Inflammatory macrophage treated with lipopolysaccharide for 1 hour (primary cell): ENCODE data around the gene APOBEC2.
A peak's percentile ranks its signal among the peaks of the same experiment; 100 is the strongest.
"Not testable (repeated sequence)": the region's sequence is repeated elsewhere in the genome, so short reads cannot be mapped to it uniquely, and the experiment has no call there.

Experiments used
- DNase-seq, 2 donors: peaks; one replicate each; pipeline ENCODE4 v3.0.0-alpha.2; 2020 to 2022

The APOBEC2 gene

DNA sequence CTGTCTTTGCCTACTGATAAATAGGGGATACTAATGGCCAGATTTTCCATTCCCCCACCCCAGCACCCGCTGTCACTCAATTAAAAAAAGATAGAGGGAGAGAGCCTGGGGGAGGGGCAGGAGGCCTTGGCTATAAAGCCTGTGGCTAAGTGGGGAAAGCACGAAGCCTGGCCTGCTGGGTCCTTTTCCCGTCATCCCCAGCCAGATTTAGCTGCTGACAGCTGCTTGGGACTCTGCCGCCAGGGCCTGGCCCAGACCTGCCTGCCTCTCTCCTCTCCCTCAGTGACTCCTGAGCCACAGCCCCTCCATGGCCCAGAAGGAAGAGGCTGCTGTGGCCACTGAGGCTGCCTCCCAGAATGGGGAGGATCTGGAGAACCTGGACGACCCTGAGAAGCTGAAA lies at the start of gene APOBEC2:
Gene APOBEC2 (plus strand): TSS at position 162 of the 400 bp plus-strand sequence. CDS start 146 bp downstream, at position 308.
- no peak for DNase-seq

DNA sequence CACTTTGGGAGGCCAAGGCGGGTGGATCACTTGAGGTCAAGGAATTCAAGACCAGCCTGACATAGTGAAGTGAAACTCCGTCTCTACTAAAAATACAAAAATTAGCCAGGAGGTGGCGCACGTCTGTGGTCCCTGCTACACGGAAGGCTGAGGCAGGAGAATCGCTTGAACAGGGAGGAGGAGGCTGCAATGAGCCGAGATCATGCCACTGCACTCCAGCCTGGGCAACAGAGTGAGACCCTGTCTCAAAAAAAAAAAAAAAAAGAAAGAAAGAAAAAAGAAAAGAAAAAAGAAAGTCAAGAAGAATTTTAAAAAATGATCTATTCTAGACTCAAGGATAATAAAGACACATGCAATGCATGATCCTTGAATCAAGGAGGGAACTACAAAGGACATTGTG lies 46.8 kb upstream of the APOBEC2 start:
- peak; percentile 59 to 94 for DNase-seq

DNA sequence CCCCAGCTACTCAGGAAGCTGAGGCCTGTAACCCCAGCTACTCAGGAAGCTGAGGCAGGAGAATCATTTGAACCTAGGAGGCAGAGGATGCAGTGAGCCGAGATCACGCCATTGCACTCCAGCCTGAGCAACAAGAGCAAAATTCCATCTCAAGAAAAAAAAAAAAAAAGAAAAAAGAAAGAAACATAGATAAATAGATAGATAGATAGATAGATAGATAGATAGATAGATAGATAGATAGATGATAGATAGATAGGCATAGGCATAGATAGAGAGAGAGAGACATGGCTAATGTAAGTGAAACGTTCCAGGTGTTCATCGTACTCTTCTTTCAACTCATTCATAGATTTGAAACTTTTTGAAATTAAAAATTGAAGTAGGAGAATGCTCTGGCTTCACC lies 46.0 kb upstream of the APOBEC2 start:
- DNase-seq, result not testable (repeated sequence)

DNA sequence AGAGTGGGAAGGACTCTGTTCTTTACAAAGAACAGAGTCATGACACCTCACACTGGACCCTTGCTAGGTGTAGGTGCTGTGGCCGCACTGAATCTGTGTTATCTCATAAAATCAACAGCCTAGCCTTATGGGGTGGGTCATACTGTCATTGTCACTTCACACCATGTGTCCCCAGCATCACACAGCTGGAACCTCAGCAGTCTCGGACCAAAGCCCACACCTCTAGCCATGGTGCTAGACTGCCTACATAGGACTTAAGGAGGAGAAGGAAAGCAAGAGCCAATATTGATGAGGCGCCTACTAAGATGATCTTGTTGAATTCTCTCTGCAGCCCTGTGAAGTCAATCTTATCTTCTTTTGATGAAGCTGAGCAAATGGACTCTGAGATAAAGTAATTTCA lies 45.0 kb upstream of the APOBEC2 start:
- no peak for DNase-seq

DNA sequence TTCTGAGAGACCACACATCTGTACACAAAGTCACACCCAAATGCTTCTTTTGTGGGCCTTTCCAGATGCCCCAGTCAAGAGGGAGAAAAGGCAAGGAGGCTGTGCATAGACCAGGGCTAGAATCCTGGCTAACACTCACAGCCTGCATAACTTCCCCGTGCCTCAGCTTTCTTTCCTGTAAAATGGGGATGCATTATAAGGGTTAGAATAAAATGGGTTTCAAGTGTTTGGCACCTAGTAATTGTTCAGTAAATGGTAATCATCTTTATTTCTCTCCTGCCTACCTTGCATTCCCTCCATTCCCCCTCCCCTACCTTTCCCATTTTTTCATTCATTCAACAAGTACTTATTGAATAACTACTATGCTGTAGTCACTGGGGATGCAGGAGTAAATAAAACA lies 43.3 kb upstream of the APOBEC2 start:
- no peak for DNase-seq

DNA sequence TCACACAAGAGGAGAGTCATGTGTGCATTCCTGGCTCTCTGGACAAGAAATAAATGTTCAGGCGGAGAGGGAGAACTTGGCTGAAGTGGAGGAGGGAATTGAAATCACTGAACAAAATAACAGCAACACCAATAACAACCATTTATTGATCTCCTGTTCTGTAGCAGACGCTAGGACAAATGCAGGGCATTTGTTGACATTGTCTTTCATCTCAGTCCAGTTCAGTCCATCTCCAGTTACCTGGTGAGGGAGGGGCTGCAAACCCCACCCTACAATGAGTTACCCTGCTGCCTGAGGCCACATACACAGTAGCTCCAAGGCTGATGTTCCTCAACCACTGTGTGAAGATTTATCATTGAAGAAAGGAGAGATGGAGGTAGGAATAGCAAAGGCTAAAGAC lies 41.3 kb upstream of the APOBEC2 start:
- no peak for DNase-seq

DNA sequence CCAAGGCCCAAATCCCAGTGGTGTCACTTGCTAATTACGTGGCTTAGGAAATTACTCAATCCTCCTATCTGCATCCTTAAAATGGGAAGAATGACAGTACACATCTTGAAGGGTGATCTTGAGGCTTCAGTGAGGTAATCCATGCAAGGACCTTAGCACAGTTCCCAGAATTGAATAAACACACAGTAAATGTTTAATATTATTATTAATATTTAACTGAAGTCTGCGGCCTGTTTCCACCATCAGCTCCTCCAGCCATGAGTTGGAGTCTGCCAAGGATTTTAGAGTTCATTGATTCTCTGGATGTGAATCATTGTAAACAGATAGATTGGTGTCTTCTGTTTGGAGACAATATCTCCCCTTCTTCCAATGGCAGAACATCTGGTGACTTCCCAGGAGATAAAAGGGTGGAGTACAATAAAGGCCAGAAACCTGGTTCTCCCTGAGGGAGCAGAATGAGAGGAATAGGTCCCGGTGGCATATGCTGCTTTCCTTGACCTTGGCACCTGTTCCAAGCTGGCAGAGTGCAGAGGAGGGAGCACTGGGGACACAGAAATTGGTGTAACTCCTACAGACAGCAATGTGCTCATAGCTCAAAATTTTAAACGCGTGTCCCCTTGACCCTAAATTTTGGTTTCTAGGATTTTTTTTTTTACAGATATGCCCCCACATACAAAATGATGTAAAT lies 39.4 kb upstream of the APOBEC2 start:
- DNase-seq, result peak in 1 of 2 donors; percentile 25

DNA sequence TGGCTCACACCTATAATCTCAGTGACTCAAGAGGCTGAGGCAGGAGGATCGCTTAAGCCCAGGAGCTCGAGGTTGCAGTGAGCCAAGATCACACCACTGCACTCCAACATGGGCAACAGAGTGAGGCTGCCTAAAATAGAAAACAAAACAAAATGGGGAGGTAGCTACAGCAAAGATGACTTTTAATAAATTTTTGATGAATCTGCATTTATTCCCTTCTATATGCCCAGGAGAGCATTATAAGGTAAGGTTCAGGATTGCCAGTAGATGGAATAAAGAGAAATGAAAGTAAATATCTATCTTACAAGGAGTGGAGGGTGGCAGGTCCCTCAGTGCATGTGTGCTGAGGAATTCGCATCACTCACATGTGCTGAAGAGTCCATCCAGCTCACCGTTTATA lies 38.2 kb upstream of the APOBEC2 start:
- DNase-seq, result no peak

DNA sequence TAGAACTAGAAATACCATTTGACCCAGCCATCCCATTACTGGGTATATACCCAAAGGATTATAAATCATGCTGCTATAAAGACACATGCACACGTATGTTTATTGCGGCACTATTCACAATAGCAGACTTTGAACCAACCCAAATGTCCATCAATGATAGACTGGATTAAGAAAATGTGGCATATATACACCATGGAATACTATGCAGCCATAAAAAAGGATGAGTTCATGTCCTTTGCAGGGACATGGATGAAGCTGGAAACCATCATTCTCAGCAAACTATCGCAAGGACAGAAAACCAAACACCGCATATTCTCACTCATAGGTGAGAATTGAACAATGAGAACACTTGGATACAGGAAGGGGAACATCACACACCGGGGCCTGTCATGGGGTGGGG lies 37.1 kb upstream of the APOBEC2 start:
- DNase-seq, result not testable (repeated sequence)

DNA sequence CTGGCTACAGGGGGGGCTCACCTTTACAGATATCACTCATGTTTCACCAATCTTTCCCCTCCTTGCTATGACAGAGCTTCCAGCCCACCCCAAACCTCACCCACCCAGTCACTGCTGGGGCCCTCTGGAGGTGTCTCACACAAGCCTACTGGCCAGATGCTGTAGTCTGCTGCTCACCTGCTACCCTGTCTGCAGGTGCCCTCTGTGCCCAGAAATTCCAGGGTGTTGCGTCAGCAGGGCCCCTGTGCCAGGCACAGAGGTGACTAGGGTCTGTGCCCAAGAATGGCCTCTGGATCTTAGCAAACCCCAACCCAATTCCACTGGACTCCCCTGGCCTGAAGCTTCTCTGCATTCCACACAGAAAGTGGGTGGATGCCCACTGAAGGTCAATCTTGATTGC lies 35.3 kb upstream of the APOBEC2 start:
- DNase-seq, result no peak

DNA sequence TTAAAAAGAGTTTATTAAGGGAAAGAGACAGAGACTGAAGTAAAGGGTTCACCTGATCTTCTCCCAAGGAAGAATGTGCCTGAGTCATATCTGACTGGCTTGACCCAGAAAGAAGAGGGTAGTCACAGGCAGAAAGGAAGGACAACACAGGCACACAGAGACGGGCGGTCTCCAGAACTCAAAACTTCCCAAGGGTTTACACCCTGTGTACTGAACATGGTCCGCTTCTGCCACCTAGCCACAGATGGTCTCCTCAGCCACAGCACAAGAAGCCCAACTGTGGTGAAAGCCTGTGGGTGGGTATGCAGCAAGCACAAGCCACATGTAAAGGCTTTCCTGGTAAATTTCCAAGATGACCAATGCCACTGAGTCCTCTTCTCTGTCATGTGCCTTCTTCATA lies 31.2 kb upstream of the APOBEC2 start:
- peak in 1 of 2 donors; percentile 11 for DNase-seq

DNA sequence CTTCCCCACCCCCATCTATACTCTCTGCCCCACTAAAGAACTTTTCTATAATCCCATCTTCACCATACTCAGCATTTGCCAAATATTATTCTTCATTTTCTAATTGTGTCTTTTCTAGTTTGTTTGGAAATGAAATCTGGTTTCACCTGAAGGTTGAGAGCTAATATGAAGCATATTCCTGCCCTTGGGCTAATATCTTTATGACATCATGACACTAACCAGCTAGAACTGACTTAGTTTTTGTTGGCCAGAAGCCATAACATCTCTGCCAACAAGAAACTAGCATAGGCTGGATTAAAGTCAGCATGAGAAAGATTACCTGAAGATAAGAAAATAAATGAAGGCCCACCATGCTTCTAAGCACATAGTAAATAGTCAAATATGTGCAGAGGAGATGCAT lies 30.7 kb upstream of the APOBEC2 start:
- DNase-seq, result no peak

DNA sequence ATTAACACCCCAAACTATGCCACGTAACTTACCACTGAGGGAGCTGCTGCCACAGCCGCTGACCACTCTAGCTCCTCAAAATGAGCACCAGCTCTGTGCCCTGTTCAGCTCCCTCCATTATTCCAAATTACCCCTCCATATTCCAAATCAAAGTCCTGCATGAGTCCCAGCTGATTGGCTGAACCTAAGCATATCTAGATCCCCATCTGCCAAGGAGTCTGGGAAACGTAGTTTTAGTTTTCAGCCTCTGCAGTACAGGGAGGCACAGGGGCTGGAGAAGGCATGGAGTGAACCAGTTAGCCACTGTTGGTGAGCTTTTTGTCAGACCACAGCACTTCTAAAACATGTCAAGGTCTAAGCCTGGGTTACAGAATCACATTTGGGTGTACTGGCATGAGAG lies 29.9 kb upstream of the APOBEC2 start:
- no peak for DNase-seq

DNA sequence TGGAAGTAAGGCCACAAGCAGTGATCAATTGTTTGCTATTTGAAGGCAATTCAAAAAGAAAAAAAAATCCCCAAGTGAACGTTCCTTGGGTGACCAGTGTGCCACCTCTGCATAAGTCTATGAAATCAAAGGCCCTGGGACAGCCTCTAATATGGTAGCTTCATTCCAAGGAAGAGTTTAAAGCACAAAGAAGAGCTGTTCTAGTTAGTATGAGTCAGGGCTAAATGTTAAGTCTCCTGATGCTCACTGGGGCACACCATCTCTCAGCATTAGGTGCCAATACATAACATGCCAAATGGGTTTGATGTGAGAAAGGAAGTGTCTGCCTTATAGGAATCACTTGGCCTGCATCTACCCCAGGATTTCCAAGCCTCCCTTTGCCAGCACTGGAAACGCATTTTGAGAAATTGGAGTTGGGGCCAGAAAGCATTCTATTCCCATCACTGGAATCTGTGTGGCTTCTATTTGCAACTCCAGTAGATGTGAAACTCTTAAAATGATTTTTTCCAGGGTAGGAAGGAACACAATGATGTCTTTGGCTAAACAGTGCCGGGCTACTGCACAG lies 27.0 kb upstream of the APOBEC2 start:
- DNase-seq, result no peak

DNA sequence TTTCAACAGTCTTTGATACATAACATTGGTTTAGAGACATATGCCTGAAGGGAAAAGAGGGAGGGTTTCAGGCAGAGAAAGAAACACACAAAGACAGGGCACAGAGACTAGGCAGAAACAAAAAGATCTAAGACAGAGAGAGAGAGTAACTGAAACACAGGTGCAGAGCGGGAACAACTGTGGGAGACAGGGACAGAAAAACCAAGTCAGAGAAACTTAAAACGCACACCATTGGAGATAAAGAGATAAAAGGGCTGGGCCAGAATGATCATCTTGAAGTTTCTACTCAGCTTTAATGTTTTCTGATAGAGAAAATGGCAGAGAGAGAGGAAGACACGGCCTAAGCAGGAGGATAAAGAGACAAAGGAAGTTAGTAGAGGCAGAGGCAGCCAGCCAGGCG lies 25.8 kb upstream of the APOBEC2 start:
- no peak for DNase-seq

DNA sequence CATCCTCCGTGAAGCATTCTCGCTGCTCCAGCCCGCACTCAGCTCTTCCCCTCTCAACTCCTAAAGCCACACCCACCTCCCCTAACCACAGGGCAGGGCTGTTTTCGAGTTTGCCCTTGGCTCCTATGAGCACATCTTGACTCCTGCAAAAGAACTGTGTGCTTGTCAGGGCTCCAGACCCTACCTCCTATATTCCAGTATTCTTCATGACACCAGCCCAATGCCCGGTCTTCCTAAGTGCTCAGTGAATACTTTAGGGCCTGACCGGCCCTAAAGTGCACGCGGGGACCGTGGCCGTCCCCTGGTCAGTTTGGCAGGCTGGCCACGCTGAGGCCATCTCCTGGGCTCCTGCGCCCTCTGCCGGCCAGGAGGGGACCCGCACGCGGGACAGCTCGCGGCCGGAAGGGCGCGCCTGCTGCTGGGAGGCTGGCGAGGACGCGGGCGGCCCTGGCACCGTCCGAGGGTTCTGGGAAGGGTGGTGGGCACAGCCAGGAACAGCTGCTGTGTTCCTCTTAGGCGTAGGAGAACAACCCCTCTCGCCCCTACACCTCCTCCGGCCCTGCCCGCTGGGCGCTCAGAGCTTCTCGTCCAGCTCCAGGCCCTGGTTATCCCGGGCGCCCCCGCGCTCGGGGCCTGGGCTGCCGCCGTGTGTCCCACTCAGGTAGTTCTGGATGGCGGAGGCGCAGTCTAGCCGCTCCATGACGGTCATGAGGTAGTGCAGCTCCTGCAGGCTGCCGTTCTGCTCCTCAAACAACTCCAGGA lies 25.0 kb upstream of the APOBEC2 start:
- DNase-seq, result peak; percentile 46 to 90

DNA sequence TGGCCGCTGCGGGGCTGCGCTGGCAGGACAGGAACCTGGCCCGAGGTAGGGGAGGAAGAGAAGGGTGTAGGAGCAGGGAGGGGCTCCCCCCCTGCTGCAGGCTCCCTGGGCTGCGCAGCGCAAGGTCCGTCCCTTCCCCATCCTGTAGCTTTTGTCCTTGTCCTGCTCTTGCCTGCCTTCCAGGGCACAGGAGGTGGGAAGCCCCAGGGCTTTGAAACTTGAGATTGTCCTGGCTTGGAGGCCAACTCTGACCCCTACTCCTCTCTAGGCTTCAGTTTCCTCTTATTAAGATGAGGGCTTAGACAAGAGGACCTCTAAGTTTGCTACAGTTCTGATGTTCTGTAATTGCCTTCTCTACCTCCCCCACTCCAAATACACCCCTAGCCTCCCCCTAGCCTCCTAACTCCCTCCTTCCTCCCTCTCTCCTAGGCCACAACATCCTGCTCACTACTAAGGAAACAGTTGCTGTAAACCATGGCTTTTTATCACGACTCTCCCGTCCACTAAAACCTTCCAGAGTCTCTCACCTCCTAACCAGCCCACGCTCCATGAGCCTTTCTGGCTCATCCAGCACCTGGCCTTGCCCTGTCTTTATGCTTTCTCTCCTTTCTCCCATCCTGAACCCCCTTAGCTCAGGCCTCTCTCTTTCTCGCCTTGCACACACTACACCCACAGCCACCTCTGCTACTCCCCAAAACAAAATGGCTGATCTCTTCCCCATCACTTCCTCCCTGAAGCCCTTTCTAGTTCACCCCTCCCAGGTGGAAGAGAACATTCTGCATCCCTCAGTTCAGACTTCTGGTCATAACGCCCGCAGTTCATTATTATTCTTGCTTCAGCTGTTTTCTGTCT lies 24.2 kb upstream of the APOBEC2 start:
- no peak for DNase-seq

DNA sequence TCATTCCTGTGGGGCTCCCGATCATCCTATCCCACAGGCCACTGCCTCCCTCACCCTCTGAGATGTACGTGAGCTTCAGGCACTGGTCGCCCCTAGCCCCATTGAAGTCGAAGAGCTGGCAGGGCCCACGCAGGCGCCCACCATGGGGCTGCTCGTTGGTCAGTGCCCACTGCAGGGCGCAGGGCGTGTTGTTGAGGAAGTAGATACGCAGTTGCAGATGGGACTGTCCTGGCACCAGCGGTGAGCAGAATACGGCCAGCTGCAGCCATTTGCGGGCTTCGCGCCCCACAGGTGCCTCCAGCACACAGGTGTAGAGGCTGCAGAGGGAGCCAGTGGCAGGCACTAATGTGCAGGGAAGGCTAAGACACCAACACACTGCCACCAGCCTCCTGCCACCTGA lies 20.2 kb upstream of the APOBEC2 start:
- DNase-seq, result no peak

DNA sequence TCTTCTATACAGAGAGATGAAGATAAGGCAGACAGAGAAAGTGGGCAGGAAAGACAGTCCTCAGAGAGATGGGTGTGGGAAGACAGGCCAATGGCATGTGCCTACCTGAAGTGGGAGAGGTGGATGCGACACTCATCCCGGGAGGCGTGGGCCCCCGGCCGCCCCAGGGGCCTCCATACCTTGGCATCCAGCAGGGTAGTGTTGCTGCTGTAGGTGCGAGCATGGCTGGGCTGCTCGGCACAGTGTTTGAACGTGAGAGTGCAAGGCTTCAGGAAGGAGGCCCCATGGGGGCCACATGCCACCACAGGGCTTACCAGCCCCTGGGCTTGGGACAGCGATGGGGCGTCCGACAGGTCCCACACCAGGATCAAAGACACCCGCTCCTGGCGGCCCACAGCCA lies 19.2 kb upstream of the APOBEC2 start:
- DNase-seq, result no peak

DNA sequence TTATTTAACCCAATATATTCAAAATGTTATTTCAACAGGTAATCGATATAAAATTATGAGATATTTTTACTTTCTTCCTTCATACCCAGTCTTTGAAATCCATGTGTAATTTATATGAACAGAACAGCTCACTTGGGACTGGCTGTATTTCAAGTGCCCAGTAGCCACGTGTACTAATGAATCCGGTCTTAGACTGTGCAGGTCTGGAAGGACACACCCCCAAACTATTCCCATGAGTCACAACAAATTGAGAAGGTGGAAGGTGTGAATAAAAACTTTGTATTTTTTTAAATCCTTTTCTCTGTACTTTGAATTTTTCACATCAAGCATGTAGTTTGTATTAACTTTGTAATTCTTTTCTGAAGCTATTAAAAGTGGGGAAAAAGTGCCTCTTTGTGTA lies 16.8 kb upstream of the APOBEC2 start:
- no peak for DNase-seq

DNA sequence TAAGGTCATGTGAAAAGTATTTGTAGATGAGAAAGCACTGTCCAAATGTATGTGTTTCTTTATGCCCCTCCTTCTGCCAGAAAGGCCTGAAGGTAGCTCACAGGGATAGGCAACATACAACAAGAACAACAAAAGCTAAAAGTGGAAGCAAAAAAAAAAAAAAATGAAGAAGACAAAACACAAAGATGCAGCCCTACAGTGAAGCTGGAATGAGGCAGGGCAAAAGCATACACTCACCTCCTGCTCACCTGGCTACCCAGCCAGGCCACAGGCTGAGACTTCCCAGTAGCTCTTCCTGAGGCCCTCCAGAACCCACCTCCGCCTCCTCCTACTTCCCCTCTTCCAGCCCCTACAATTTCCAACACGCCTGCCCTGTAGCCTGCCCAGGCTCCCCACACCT lies 16.4 kb upstream of the APOBEC2 start:
- DNase-seq, result no peak

DNA sequence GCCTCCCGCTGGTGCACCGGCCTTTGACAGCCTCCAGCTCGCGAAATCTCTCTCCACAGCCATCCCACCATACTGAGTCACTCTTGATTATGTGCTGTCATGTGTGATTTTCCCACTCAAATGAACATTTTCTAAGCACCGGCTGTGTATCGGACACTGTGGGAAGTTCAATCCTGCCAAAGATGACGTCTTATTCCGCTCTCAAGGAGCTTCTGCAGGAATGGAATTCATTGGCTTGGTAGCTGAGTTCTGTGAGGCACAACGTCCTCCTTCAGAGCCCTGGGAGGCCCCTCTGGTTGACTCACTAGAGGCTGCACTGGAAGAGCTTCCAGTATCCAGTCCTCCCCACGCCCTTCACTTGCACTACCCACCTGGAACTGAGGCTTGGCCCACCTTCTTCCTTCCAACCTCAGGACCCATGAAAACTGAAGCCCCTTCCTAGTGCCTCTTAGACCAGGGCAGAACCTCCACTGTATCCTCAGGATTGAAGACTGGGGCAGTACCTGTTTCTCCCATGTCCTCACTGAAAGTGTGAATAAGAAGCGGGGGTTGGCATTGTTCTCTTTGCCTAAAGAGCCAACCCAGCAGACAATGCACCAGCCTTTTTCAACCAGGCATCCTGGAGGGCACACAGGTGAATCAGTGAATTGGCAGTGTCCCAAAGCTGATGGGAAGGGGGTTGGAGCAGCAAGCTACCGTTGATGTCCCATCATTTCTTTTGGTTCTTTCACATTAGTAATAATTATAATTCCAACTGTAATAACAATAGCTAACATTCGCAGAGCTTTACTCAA lies 15.7 kb upstream of the APOBEC2 start:
- no peak for DNase-seq

DNA sequence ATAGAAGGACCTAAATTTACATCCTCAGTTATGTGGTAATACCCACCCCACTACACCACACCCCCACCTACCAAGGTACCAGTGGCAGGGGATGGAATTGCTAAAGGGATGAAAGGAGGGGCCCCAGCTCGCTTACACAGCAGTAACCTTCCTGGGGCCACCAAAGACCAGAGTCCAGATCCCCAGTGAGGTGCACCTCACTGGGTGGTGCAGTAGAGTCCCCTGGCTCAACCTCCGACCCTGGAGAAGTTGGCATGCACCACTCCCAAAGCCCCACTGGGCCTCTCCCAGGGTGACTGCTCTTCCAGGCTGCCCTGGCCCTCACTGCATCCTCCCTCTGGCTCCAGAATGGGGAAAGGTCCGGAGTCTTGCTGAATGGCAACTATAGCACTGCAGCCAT lies 14.8 kb upstream of the APOBEC2 start:
- no peak for DNase-seq
